Measurements from ENCODE around the gene LDLRAD4. TPM values are rescaled to one million over a fixed set of nuclear protein-coding genes. Genes with fewer than 3 reads are reported as not detected.
"Not testable (repeated sequence)": the region's sequence is repeated elsewhere in the genome, so short reads cannot be mapped to it uniquely, and the experiment has no call there.

LDLRAD4 gene
- polyA plus RNA-seq, 1 of the 3 experiments (the other 2 are of a cell fraction) = 0.16 TPM

GRCh38 chr18:13688191-13689136 lies 469.9 kb downstream of the LDLRAD4 start:
- CTCF ChIA-PET = interaction anchor here (2.8 kb wide), 1 partner anchor 8 kb away, joined by 9 read pairs; no protein-coding TSS in a partner anchor
- Histone ChIP-seq H2AFZ (ENCODE audit: low read depth) (no peak overlapping the region), H3K9me2 (no peaks in the 10 kb centered on the region), H3K36me3 (replicated peaks in 1 of 2; ENCODE audit: control insufficient read depth in 1 of 2, insufficient read depth in 2 of 2, low read length in 1 of 2) (peaks cover 0 to 4% of the 10 kb centered on the region in 2 experiments), H3K4me1 (ENCODE audit: control insufficient read depth in 1 of 2, insufficient read depth in 2 of 2, low read depth in 1 of 2, low read length in 1 of 2) (no peaks in the 10 kb centered on the region; a peak in 2 of 4 replicates), H3K9me3 (no peaks in the 10 kb centered on the region), H4K20me1 (ENCODE audit: insufficient read depth) (0 out of 2 replicates have a peak, but pooled peaks cover 5% of the 10 kb centered on the region), H3K9ac (no peak overlapping the region), H3K79me2 (ENCODE audit: insufficient read depth) (peaks cover 76% of the 10 kb centered on the region), H3K4me3 (ENCODE audit: low read depth in 2 of 2, low read length in 1 of 2) (no peak overlapping the region), H3K27me3 (ENCODE audit: insufficient read depth) (no peaks in the 10 kb centered on the region), H3F3A (replicated peaks; ENCODE audit: insufficient read depth) (no peaks in the 10 kb centered on the region), H3K4me2 (no peak overlapping the region), H3K27ac (ENCODE audit: low read depth in 2 of 2, low read length in 1 of 2) (no peak overlapping the region)
- WGBS (ENCODE audit: low lambda C conversion rate) = 86% methylated on average over 13 of the region's 21 CpGs
- DNase-seq = no peak
- POLR2A ChIA-PET = no interaction called here
- TF ChIP-seq ZBTB33 (IDR thresholded peaks at IDR 0.05; ENCODE audit: borderline replicate concordance, low read depth) (no peak), ELF1 (IDR thresholded peaks at IDR 0.05) (no peak), RCOR1 (IDR thresholded peaks at IDR 0.05; ENCODE audit: low read length) (no peak), RFX5 (IDR thresholded peaks at IDR 0.05; ENCODE audit: low read length) (no peak)

- H3K9me2 ChIP-seq; H4K20me1 ChIP-seq (ENCODE audit: insufficient read depth); H3K9me3 ChIP-seq; H3F3A ChIP-seq (replicated peaks; ENCODE audit: insufficient read depth); POLR2A ChIA-PET; H3K27me3 ChIP-seq (ENCODE audit: insufficient read depth); H3K4me2 ChIP-seq; H2AFZ ChIP-seq (ENCODE audit: low read depth); H3K4me3 ChIP-seq (ENCODE audit: low read depth in 2 of 2, low read length in 1 of 2); H3K27ac ChIP-seq (ENCODE audit: low read depth in 2 of 2, low read length in 1 of 2); DNase-seq; H3K9ac ChIP-seq; H3K36me3 ChIP-seq (replicated peaks in 1 of 2; ENCODE audit: control insufficient read depth in 1 of 2, insufficient read depth in 2 of 2, low read length in 1 of 2); H3K4me1 ChIP-seq (ENCODE audit: control insufficient read depth in 1 of 2, insufficient read depth in 2 of 2, low read depth in 1 of 2, low read length in 1 of 2): not testable (repeated sequence)
- peaks cover 73% of the 10 kb centered on the region for H3K79me2 ChIP-seq (ENCODE audit: insufficient read depth)
- CTCF ChIA-PET = interaction anchor here (2.8 kb wide), 1 partner anchor 9 kb away, joined by 9 read pairs; no protein-coding TSS in a partner anchor
- WGBS (ENCODE audit: low lambda C conversion rate) = 82% methylated on average over 9 of the region's 9 CpGs
These were observed 471.5 kb downstream of the LDLRAD4 start for GRCh38 chr18:13690060-13690459.

DNA sequence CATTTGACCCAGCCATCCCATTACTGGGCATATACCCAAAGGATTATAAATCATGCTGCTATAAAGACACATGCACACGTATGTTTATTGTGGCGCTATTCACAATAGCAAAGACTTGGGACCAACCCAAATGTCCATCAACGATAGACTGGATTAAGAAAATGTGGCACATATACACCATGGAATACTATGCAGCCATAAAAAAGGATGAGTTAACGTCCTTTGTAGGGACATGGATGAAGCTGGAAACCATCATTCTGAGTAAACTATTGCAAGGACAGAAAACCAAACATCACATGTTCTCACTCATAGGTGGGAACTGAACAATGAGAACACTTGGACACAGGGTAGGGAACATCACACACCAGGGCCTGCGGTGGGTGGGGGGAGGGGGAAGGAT lies 476.8 kb downstream of the LDLRAD4 start:
- H2AFZ ChIP-seq (ENCODE audit: low read depth); H3K27me3 ChIP-seq (ENCODE audit: insufficient read depth); POLR2A ChIA-PET; H3K4me1 ChIP-seq (ENCODE audit: control insufficient read depth in 1 of 2, insufficient read depth in 2 of 2, low read depth in 1 of 2, low read length in 1 of 2); H4K20me1 ChIP-seq (ENCODE audit: insufficient read depth); H3K4me2 ChIP-seq; CTCF ChIA-PET; H3K36me3 ChIP-seq (replicated peaks in 1 of 2; ENCODE audit: control insufficient read depth in 1 of 2, insufficient read depth in 2 of 2, low read length in 1 of 2); H3K9me2 ChIP-seq; H3K27ac ChIP-seq (ENCODE audit: low read depth in 2 of 2, low read length in 1 of 2); DNase-seq; H3K9me3 ChIP-seq; H3K9ac ChIP-seq; H3F3A ChIP-seq (replicated peaks; ENCODE audit: insufficient read depth); H3K4me3 ChIP-seq (ENCODE audit: low read depth in 2 of 2, low read length in 1 of 2): not testable (repeated sequence)
- peaks cover 73% of the 10 kb centered on the region for H3K79me2 ChIP-seq (ENCODE audit: insufficient read depth)
- 95% methylated on average over 5 of the region's 5 CpGs for WGBS (ENCODE audit: low lambda C conversion rate)

Data from SK-N-SH (cell line).